Measurements from ENCODE around the gene SORBS1.

SORBS1 gene

DNA sequence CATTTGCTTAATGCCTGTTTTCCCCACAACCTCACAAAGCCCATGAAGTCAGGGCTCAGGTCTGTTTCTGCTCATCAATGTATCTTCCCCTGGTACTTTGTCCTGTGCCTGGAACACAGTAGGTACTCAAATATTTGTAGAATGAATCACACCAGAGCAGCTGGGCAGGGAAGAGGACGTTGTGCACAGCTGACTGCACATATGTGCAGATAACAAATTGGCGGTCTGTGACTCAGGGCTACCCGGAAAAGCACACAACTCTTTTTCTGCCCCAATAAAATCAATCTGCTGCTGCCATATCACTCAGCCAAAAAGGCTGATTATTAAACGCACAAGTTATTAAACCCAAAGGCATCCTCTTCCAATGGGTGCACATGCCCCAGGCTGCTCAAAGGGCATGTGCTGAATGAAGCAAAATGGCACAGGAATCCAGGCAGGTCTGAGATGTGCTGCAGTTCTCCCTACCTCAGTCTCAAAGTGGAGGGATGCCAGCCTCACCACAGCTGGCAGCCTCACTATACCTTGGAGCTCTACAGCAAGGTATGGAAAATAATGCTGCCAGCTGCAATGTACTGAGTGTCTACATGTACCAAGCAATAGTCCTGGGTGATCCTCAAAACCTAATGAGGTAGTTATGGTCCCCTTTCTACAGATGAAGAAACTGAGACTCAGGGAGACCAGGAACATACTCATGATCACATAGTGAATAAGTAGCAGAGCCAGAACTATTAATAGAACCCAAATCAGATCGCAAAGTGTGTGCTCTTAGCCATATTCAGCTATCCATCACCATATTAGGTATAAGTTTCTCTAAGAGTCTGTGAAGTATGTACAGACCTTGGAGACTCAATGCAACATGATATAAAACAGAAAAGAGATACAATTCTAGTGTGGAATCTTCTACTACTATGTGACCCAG, 43.4 kb downstream of the SORBS1 start:
- in situ Hi-C loops (cut with MboI; ENCODE audit: low sequenced_read_pairs) = no loop called here

DNA sequence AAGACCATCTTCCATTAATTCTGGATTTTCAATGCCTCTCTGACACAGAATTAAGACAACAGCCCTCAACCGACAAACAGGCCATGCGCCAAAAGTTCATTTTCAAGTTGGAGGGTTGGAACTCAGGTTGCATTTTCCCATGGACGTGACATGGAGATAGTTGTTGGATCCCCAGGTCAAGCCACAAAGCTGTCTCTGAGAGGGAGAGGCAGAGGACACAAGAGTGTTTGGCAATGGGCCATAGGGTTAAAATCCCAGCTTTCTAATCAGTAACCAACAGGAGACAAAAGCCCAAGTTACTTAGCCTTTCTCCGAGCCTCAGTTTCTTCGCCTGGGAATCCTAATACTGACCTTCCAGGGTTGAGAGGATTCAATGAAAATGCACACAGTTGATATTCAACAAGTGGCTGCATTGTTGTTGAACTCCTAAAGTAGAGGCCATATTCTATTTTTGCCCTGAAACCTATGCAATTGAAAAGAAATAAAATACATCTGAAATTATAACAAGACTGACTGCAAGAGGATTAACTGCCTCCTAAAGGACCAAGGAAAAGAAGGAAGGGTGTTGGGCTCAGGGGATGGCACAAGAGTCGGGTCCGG, 44.3 kb downstream of the SORBS1 start:
- in situ Hi-C loops (cut with MboI; ENCODE audit: low sequenced_read_pairs) = no loop called here

DNA sequence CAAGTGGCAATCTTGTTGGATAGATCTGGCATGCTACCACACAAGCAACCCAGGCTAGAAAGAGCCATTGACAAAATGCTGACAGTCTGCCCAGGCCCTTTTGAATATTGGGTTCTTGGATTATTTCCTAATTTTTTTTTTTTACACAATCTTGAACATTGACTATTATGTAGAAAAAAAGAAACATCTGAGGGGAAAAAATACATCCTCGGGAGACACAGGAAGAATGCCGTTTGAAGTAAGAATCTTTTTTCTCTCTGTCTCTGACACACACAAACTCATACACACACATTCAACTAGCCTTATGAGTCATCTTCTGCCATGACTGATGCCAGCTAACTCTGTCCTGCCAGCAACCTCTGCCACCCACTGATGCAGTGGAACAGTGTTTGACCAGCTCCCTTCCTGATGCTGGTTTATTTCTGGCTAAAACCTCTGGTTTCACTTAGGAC, 47.2 kb downstream of the SORBS1 start:
- in situ Hi-C loops (cut with MboI; ENCODE audit: low sequenced_read_pairs) = no loop called here

DNA sequence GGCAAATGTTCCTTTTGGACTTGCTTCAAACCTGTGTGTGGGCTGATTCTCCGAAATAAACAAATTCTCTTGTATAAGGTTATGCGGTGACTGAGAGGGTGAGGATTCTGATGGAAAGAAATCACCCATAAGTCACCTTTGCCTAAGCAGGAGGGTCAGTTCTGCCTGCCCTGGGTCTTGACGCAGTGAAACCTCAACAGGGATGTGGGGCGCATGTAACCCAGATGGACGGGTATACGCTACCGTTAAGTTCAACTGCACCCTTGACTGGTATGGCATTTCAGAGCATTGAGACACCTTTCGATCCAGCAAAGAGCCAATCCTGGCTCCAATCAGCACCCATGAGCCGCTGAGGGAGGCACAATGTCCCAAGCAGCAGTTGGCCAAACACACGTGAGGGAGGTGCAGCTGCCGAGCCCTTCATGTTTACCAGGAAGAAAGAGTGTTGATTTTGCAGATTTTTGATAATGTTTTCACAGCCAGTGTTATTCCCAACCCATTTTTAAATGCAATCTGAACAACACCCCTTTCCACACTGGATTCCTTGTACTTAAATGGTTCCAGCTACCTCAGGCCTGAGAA, 48.1 kb downstream of the SORBS1 start:
- in situ Hi-C loops (cut with MboI; ENCODE audit: low sequenced_read_pairs) = no loop called here

DNA sequence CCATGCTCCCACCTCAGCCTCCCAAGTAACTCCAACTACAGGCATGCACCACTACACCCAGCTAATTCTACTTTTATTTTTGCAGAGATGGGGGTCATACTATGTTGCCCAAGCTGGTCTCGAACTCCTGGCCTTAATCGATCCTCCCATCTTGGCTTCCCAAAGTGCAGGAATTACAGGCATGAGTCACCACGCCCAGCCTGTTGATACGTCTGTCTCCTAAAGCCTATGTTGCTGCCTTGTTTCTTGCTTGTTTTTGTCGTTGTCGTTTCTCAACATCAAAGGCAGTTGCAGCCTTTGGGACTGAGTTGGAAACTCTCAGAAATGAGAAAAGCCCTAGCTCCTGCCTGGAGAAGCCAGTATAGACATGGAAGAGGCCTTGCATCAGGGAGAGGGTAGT, 49.9 kb downstream of the SORBS1 start:
- in situ Hi-C loops (cut with MboI; ENCODE audit: low sequenced_read_pairs) = no loop called here

DNA sequence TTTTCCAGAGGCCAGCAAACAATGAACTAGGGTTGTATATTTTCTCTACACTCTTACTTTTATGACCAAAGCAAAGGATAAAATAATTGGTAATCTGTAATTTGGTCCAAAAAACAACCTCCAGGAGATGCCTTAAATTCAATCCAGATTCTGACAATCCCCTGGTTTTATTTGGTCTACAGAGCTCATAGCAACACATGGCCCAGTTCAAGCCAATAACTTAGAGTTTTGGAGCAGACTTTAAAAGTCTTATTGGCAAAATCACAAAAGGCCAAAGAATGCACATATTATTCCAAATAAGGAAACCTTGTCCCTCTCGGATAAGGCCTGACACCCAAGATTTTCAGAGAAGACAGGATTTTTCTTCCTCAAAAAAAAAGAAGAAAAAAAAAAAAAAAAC, 51.9 kb downstream of the SORBS1 start:
- in situ Hi-C loops (cut with MboI; ENCODE audit: low sequenced_read_pairs) = no loop called here

DNA sequence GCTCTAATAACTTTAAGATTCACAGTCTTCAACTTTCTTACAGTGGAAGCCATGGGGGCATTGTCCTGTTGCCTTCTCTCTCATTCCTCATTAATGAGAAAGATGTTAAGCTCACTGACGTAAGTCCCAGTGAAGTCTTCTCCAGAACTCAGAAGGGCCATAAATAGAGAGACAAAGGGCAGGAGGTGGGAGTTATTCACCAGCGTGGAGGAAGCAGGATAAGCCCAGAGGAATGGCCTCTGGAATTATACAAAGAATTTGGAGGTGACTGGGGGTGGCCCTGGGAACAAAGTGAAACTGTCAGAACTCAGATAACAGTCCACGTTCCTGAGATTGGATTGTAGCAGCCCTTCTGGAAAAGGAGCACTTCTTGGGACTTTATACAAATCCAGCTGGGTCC, 52.4 kb downstream of the SORBS1 start:
- in situ Hi-C loops (cut with MboI; ENCODE audit: low sequenced_read_pairs) = no loop called here

DNA sequence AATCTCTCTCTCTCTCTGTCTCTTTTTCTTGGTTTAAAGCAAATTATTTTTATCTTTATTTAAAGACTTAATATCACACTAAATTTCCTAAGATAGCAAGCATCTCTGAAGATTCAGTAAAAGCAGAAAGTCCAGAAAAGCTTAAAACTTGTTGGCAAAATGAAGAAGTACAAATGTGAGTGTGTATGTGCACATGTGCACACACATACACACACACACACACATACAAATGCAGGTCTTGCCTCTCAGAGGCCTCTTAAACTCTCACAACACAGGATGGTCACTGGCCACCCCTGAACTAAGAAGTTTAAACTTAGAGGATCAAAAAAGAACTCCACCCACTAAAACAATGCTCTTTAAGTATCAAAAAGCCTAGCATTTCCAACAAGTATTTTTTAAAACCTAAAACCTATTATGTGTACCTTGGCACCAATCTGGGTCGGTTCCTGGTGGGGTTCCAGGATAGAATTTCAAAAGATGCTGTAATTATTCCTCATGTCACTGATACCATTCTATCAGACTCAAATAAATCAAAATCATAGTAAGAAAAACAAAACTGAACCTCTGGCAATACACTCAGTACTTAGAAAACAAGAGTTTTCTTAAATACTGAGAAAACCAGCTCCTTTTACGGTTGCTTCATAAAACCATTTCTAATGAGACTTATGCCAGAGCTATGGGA, 55.0 kb downstream of the SORBS1 start:
- in situ Hi-C loops (cut with MboI; ENCODE audit: low sequenced_read_pairs) = no loop called here

DNA sequence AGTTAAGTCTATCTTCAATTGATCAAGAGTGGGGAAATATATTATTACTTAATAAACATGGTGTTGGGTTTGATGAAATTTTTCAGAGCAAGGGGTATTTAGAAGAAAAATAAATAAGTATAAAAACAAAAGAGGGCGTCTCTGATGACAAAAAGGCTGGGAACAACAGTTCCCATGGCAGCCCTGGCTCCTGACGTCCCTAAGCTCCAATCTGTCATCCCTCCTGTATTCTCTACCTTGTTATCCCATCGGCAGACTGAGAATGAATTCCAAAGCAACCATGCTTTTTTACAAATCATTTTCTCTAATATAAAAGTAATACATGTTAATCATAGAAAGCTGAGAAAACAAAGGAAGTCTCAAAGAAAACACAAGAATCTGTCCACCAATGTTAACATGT, 55.5 kb downstream of the SORBS1 start:
- in situ Hi-C loops (cut with MboI; ENCODE audit: low sequenced_read_pairs) = no loop called here

DNA sequence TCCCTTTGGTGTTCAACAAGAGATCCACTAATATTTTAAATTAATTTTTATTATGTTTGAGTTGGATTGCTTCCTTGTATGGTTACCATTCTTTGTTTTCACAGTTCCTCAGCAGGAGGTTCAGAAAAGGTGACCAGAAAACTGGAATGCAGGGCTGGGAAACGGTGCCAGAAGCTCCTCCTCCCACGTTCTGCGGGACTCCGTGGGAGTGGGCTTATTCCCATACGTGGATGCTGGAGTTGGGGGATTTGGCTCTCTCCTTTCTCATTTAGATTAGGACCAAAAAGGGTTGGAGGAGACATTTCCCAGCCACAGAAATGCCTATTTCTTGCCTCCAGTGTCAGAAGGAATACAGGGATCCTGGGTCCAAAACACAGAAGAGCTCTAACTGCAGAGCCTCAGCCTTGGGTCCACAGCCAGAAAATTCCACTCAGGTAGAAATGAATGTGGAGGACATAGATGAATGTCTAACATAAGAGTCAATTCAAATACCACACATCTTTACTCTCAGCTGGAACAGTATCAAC, 56.0 kb downstream of the SORBS1 start:
- in situ Hi-C loops (cut with MboI; ENCODE audit: low sequenced_read_pairs) = no loop called here

DNA sequence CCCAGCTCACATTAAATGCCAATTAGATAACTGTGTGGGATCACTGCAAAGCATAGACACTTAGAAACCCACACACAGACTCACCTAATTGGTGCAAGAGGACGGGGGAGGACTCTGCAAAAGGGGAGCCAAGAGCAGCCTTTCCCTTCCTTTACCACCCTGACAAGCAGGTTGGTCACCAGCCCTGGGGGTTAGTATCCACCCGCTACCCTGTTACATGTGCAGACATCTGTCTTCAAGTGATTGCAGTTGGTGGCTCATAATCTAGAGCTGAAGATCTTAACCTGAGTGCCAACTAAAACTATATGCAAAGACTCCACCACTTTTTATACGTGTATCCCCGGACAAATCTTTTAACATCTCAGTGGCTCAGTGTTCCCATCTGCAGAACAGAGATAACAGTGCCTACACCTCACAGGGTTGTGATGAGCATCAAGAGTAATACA, 56.9 kb downstream of the SORBS1 start:
- in situ Hi-C loops (cut with MboI; ENCODE audit: low sequenced_read_pairs) = no loop called here

DNA sequence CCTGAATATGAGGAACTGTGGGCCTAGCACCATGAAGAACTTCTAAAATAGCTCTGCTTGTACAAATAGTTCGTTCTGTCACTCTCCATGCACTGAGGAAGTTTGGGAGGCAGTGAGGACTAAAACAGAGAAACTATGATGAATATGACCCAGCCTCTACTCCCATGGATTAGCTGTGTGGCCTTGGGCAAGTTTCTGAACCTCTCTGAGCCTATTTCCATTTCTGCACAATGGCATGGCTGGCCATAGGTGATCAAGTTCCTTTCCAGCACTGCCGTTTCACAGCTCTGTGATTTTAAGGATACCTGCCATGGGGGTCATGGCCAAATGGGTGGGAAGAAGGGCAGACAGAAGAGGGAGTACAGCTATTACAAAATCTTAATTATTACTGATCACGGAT, 57.6 kb downstream of the SORBS1 start:
- in situ Hi-C loops (cut with MboI; ENCODE audit: low sequenced_read_pairs) = no loop called here

DNA sequence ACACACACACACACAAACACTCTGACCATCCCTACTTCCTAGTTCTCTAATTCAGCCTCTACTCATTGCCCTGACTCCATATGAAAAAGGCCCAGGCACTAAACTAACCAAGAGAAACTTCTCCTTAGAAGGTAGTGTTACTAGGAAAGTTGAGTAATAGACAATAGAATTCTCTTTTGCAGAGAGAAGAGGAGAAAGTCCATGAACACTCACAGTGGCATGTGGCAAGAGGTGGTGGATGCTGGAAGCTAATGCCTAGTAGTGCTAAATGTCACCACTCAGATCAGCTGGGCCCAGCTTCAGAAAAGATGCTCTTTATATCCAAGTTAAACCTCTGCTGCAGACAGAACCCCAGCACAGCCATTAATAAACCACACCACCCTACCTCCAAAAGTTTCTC, 58.2 kb downstream of the SORBS1 start:
- in situ Hi-C loops (cut with MboI; ENCODE audit: low sequenced_read_pairs) = no loop called here

DNA sequence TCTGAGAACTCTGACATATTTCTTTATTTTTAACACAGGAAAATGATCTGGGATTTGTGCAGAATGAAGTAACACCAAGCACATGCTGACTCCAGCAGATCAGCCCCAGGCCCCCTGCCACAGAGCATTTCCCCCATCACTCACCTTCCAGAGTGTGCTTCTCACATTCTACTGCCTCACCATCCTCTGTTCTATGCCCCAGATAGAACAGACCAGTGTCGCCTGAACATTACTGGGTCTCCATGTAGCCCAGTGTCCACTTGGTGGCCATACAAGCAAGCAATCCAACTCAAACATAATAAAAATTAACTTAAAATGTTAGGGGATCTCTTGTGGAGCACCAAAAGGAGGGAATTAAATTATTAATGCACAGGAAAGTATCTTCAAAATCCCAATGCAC, 58.8 kb downstream of the SORBS1 start:
- in situ Hi-C loops (cut with MboI; ENCODE audit: low sequenced_read_pairs) = no loop called here

DNA sequence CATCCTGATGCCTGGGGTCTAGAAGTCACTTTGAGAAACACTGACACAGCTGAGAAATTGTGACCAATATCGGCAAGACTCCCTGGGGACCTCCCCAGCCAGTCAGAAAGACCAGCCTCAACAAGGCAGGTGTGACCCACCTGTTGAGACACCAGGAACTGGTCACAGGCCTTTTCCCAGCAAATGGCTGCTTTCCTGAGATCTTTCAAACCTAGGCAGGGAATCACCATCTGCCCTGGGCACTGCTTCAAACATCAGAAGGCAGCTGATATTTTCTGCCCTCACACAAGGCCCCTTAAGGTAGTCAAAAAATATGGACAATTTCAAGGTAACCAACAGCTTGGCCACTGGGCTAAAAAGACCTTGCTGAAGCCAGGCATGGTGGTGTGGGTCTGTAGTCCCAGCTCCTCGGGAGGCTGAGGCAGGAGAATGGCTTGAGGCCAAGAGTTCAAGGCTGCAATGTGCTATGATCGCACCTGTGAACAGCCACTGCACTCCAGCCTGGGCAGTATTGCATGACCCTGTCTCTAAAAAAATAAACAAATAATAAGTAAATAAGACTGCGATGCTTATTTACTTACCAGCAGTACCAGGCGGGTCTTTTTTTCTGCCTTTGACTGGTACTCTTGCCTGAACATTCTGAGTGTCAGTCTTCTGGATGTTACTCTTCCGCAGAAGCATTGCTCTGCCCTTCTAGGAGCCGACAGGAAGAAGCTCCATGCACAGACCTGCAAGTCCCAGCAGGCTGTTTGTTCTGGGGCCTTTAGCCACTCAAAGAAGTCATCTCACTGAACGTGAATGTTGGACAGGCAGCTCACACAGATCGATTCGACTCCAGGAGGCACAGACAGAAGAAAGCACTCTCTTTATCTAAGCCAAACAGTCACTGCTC, 59.7 kb downstream of the SORBS1 start:
- in situ Hi-C loops (cut with MboI; ENCODE audit: low sequenced_read_pairs) = no loop called here

DNA sequence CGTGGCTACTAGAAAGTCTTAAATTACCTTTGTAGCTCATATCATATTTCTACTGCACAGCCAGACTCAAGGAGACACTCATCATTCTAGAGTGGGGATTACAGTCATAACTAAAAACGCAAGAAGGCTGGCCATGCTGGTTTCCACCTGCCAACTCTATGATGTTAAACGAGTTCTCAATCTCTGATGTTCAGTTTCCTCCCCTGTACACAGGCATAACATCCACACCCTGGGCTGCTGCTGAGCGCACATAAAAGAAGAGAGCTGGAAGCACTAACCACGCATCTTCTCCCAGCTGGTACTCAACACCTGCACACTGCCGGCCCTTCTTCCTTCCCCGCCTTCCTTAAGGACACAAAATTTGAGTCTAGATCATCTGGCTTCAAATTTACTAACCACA, 60.5 kb downstream of the SORBS1 start:
- in situ Hi-C loops (cut with MboI; ENCODE audit: low sequenced_read_pairs) = no loop called here

DNA sequence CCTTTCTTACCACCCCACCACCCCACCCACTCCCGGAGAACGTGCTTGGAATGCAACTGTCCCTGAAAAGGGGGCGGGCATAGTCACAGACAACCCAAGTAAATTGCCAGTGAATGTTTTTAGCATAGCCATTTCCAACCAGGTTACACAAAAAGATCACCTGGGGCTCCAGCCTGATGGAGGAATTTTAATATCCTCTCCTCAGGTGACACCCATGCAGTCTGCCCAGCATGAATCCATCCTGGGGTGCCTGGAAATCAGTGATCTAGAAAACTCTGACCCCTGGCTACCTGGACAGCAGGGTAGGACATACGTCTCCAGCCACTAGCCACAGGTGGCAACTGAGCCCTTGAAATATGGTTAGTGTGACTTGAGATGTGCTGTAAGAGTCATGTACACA, 61.1 kb downstream of the SORBS1 start:
- in situ Hi-C loops (cut with MboI; ENCODE audit: low sequenced_read_pairs) = no loop called here

DNA sequence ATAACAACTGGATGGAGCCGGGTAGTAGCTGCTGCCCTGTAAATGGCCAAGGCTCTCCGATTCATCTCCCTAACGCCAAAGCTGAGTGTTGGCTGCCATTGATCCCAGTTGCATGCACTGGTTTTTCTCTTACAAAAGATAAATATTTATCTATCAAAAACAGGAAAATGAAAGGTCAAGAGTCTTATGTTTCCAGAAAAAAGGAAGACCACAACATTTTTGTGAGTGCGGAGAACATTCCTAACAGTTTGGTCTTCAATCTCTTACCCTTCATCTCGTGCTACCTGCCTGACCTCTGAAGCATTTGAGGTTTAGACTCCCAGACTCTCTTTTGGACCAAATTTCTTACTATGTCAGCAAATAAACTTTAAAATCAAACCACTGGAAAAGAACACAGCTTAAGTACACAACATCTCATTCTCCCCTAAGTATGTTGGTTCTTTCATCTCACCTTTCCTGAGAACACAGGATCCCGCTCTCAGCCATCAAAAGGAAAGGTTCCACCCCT, 61.6 kb downstream of the SORBS1 start:
- in situ Hi-C loops (cut with MboI; ENCODE audit: low sequenced_read_pairs) = no loop called here

DNA sequence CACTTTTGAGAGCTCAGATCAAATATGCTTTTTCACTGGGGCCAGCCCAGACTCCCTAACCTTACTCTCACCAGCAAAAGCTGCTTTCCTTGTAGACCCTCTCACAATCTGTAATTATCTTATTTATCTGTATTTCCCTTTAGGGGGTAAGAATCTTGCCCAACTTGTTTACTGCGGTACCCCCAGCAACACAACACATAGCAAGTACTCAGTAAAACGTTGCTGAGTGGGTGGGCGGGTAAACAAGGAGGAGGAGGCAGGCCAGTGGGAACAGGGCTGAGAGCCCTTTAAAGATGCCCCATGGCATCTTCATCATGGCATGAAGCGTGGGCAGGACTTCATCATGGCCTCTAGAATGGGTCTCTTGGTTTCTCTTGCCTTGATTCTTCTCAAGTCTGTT, 64.2 kb downstream of the SORBS1 start:
- in situ Hi-C loops (cut with MboI; ENCODE audit: low sequenced_read_pairs) = no loop called here
